Activated T-cell treated with anti-CD3 and anti-CD28 coated beads for 24 hours (primary cell): ENCODE results near the gene POLR1A.

ENCODE experiments used
- DNase-seq: peaks from one replicate; pipeline ENCODE4 v3.0.0-alpha.2; 2020; ENCODE audit warnings: low read depth

Gene POLR1A

DNA sequence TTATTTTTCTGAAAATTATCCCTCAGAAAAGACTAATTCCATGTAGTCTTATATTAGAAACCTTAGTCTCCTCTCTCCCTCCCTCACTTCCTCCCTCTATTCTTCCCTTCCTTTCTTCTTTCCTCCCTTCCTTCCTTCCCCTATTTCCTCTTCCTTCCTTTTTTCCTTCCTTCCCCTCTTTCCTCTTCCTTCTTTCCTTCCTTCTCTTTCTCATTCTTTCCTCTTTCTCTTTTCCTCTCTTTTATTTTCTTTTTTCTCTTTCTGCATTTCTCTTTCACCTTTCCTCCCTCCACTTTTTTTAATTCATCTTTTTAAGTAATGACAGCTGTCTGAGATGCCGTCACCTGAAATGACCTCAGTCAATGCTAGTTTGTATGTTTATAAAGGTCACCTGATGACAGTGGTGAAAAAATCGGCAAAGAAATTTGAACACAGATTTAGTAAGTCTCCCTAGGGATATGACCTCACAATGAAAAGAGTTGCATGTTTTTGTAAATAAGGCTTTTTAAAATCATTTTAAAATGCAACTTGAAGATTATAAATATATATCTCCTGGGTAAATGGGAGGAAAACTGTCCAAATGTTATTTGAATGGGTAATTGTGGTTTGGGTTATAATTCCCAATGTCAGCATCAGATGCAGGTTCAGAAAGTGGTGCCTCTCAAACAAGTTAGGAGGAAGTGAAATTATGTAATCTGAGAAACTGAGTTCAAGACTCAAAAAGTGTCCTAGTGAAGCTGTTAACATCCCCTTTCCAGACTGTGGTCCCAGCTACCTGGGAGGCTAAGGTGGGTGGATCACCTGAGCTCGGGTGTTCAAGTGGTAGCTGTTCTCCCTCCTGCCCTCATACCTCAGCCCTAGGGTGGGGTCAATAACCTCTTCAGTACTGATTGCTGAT is 126.6 kb downstream of the POLR1A start:
- DNase-seq: no peak

DNA sequence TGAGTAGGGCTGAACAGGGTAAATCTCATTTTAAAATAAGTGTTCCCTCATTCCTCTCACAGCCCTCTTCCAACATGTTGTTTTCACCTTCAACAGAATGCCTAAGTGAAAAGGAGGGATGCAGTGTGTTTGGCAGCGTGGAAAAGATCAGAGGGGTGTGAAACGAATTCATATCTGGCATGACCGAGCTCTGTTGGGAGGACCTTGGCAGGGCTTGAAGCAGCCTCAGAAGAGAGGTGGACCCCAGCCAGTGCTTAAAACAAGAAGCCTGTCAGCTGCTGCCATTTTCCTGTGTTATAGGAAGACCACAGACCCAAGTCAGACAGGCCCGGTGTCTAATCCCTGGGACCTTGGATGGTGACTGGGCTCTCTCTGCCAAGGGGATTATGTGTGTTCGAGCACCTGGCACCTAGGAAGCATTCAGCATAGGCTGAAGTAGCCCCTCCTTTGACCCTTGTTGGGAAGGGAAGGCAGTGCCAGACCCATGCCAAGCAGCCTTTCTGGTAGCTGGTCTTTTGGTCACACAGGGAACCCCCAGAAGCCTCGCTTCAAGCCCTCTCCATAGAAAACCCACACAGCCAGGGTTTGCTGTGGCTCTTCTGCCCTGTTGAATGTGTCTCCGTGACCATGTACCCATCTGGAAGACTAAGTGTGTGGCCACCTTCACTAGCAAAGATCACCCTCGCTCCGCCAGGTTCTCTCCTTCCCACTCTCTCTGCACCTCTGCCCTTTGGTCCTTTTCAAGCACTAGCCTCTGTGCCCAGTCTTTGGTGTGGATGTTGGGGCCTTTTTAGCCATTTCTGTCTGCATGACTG is 129.4 kb downstream of the POLR1A start:
- DNase-seq: no peak

DNA sequence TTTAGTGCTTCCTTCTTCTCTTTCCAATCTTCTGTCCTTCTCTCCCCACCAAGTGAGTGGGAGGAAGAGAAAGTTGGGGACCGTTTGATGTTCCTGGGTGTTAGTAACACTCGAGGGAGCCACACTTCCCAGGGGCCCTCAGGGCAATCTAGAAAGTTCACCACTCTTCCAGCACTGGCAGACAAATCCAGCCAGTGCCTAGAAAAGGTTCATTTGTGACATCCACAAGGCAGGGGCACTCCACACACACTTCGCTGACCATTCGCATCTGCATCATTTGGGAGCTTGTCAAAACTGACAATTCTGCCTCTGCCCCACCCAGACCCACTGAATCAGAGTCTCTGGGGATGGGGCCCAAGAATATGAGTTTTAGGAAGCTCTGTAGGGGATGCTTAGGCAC is 130.1 kb downstream of the POLR1A start:
- DNase-seq: no peak

DNA sequence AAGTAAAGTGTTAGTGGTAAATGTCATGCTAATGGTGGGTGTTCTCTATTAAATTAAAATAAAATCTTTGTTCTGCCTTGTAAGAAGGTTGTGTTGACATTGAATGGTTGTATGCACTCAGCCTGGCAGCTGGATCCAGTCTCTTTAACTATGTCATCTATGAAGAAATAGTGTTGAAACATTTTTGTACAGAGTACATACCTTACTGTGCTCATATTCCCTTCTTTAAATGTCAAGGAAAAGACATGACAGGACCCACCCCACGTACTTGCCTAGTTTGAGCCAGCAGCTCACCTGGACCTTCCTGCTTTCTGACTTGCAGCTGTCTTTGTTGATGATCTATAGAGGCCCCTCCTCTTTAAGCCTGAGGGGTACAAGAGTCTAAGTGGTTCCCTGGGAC is 131.3 kb downstream of the POLR1A start:
- DNase-seq: no peak

DNA sequence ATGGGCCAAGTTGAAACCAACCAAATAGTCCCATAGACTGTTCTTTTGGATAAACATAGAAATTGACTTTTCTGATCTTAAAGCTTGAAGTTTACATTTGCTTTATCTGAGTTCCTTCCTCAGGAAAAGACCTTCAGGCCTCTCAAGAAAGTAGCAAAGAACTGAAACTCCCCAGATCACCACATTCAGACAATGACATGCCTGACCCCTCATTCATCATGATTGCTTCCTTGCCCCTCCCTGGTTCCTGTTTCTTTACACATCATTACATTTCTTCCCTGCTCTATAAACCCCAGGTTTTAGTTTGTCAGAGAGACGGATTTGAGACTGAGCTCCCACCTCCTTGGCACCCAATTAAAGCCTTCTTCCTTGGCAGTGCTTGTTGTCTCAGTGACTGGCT is 133.3 kb downstream of the POLR1A start:
- no peak for DNase-seq

DNA sequence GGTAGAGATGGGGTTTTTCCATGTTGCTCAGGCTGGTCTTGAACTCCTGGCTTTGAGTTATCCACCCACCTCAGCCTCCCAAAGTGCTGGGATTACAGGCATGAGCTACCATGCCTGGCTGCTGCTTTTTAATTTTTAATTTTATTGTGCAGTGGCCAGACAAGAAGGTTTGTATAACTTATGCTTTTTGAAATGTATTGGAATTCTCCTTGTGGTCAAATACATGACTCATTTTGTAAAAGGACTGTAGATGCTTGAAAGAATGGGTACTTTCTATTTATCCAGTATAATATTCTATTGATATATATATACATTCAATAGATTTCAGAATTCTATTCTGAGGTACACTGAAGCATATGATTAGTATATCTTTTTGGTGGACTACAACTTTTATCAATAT is 134.3 kb downstream of the POLR1A start:
- DNase-seq: no peak
